B cell (primary cell): Measurements from ENCODE around the gene KCND2. TPM values are rescaled to one million over a fixed set of nuclear protein-coding genes. Genes with fewer than 3 reads are reported as not detected.
"Not testable (repeated sequence)": the region's sequence is repeated elsewhere in the genome, so short reads cannot be mapped to it uniquely, and the experiment has no call there.

Experiments
- ATAC-seq: fragments of 200-7000 bp; cut with Tn5 transposase; one replicate; pipeline ENCODE4 v1.10.0; 2021; ENCODE audit warnings: low read depth, mild to moderate bottlenecking, moderate number of reproducible peaks, moderate library complexity
- CTCF ChIA-PET: fragments of 350-600 bp; sonication (Branson Sonifier 250); formaldehyde crosslinking; loops from one replicate; lab custom pipeline; 2021; ENCODE audit warnings: antibody characterized with exemption, inconsistent platforms; lab: Charles Lee
- POLR2A ChIA-PET: fragments of 350-600 bp; sonication (Branson Sonifier 250); formaldehyde crosslinking; loops from one replicate; lab custom pipeline; 2021; ENCODE audit warnings: antibody characterized with exemption; lab: Charles Lee
- DNase-seq: peaks from one replicate; pipeline ENCODE4 v3.0.0; 2013
- H2AFZ ChIP-seq: 2 replicates; pipeline ENCODE4 v1.6.1; 2012; ENCODE audit warnings: mild to moderate bottlenecking, low read depth, low read length; ENCODE audit not compliant: insufficient read depth, poor library complexity, severe bottlenecking
- H3K27ac ChIP-seq, 2 donors: 1 replicate in 1 of 2; 2 replicates in 1 of 2; pipeline ENCODE4 v1.5.1; 2012 to 2013; ENCODE audit warnings: low read length in 2 of 2, mild to moderate bottlenecking in 2 of 2, moderate library complexity in 1 of 2
- H3K27me3 ChIP-seq, 4 experiments: fragments of 200-600 bp in 1 of 4; sonication (generic) in 1 of 4; replicated peaks in 1 of 4; 1 replicate in 2 of 4; 2 replicates in 2 of 4; pipeline versions ENCODE4 v1.6.1 to v1.7.0; 2013 to 2016; ENCODE audit warnings: low read length in 3 of 4, mild to moderate bottlenecking in 2 of 4, mixed read lengths in 1 of 4, moderate library complexity in 1 of 4; ENCODE audit not compliant: insufficient read depth in 4 of 4, control insufficient read depth in 3 of 4; ENCODE audit errors: control extremely low read depth in 1 of 4
- H3K36me3 ChIP-seq, 2 experiments: replicated peaks in 1 of 2; 1 replicate in 1 of 2; 2 replicates in 1 of 2; pipeline versions ENCODE4 v1.6.1 to v1.7.1; 2013; ENCODE audit warnings: low read length in 1 of 2; ENCODE audit not compliant: insufficient read depth in 2 of 2, control insufficient read depth in 1 of 2; ENCODE audit errors: control extremely low read depth in 1 of 2, extremely low read depth in 1 of 2
- H3K4me1 ChIP-seq, 2 donors: fragments of 200-600 bp in 1 of 2; sonication (generic) in 1 of 2; 1 replicate in 1 of 2; 2 replicates in 1 of 2; pipeline versions ENCODE4 v1.5.1 to v1.6.1; 2013 to 2017; ENCODE audit warnings: low read length in 2 of 2; ENCODE audit not compliant: control insufficient read depth in 2 of 2, insufficient read depth in 2 of 2
- H3K4me2 ChIP-seq: replicated peaks from 2 replicates; pipeline ENCODE3; 2012; ENCODE audit warnings: mild to moderate bottlenecking, low read depth, low read length; ENCODE audit not compliant: poor library complexity, severe bottlenecking
- H3K4me3 ChIP-seq, 5 experiments: fragments of 200-600 bp in 1 of 5; sonication (generic) in 1 of 5; 1 replicate in 3 of 5; 2 replicates in 2 of 5; pipeline versions ENCODE4 v1.5.1 to v1.7.0; 2011 to 2016; ENCODE audit warnings: low read length in 4 of 5, mild to moderate bottlenecking in 4 of 5, low read depth in 2 of 5, control low read depth in 1 of 5, moderate library complexity in 1 of 5; ENCODE audit not compliant: insufficient read depth in 1 of 5; ENCODE audit errors: control extremely low read depth in 1 of 5, extremely low read depth in 1 of 5
- H3K79me2 ChIP-seq: fragments of 200-600 bp; sonication (generic); one replicate; pipeline ENCODE4 v1.6.0; 2016; ENCODE audit warnings: low read length; ENCODE audit not compliant: control insufficient read depth, insufficient read depth
- H3K9ac ChIP-seq: fragments of 200-600 bp; sonication (generic); 2 replicates; pipeline ENCODE4 v1.6.1; 2017; ENCODE audit warnings: mild to moderate bottlenecking, low read length, moderate library complexity
- H3K9me3 ChIP-seq, 3 donors: one replicate each; pipeline versions ENCODE4 v1.6.1 to v1.7.1; 2013; ENCODE audit warnings: low read length in 2 of 3; ENCODE audit not compliant: control insufficient read depth in 2 of 3, insufficient read depth in 1 of 3; ENCODE audit errors: control extremely low read depth in 1 of 3
- H4K20me1 ChIP-seq: 2 replicates; pipeline ENCODE4 v1.6.0; 2012; ENCODE audit warnings: mild to moderate bottlenecking, low read length; ENCODE audit not compliant: insufficient read depth, control insufficient read depth, poor library complexity, severe bottlenecking
- H3K27ac Mint-ChIP-seq: one replicate; pipeline ENCODE4 v1.8.0; 2021; ENCODE audit warnings: mixed read lengths
- H3K27me3 Mint-ChIP-seq: one replicate; pipeline ENCODE4 v1.8.0; 2021; ENCODE audit warnings: mixed read lengths
- H3K4me1 Mint-ChIP-seq: one replicate; pipeline ENCODE4 v1.8.0; 2021; ENCODE audit warnings: mixed read lengths
- H3K4me3 Mint-ChIP-seq: one replicate; pipeline ENCODE4 v1.8.0; 2021; ENCODE audit warnings: mixed read lengths
- H3K9me3 Mint-ChIP-seq: one replicate; pipeline ENCODE4 v1.8.0; 2022; ENCODE audit warnings: mixed read lengths; ENCODE audit not compliant: insufficient read depth
- EZH2 ChIP-seq: IDR thresholded peaks from 2 replicates; pipeline ENCODE4 v1.6.1; 2012; ENCODE audit warnings: borderline replicate concordance, low read depth, mild to moderate bottlenecking, moderate library complexity, low read length; ENCODE audit not compliant: insufficient read depth, poor library complexity, severe bottlenecking
- WGBS: methylation state at CpG from one replicate; pipeline ENCODE4 v1.1.5; 2013; ENCODE audit warnings: missing lambda C conversion rate; ENCODE audit not compliant: insufficient coverage; 5-methylcytosine and 5-hydroxymethylcytosine counted together
- intact Hi-C: fragments of 100-400 bp; cut with micrococcal nuclease; formaldehyde crosslinking; loops from one replicate; pipeline ENCODE4 v1.10.0; 2022
- polyA plus RNA-seq: library from polyadenylated mRNA; depleted of rRNA; stranded (reverse); fragments of >200 nt; gene quantifications from 2 replicates; pipeline ENCODE4 v1.2.3, GENCODE V29; 2012
- total RNA-seq, 2 donors: library from RNA; stranded (reverse); fragments of 120-200 nt in 1 of 2; gene quantifications; 1 replicate in 1 of 2; 2 replicates in 1 of 2; pipeline versions ENCODE4 v1.2.3 to v1.2.4, GENCODE V29; 2013 to 2022
- TF ChIP-seq, protein P1 (sequence below): fragments of 200-600 bp; IDR thresholded peaks from one replicate; pipeline ENCODE4 v1.8.0; 2022; ENCODE audit warnings: antibody characterized with exemption, mild to moderate bottlenecking

The KCND2 gene
- total and polyA plus RNA-seq, 2 donors (not counting 1 experiment from before 2014, with no cell fraction given): not detected

DNA sequence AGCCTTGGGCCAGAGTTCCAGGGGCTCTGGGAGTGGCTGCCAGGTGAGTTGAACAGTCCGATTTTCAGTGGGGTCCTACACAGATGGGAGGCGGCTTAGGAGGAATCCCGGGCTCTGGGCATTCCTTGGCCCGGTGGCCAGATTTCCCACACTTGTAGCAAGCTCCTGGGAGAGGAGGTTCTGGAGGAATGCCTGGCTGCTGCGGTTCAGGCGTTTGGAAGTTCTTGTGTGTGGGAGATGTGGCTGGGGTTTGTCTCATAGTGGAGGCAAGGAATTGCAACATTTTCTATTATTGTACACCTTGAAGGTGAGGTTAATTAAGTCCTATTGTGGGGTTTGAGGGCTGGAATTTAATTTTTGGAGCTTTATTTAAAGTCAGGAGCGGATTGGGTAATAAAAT lies 507.5 kb downstream of the KCND2 start:
- H3K4me3 Mint-ChIP-seq, H3K27ac ChIP-seq, H2AFZ ChIP-seq, intact Hi-C loops, CTCF ChIA-PET, H3K36me3 ChIP-seq, H3K27me3 Mint-ChIP-seq, H3K79me2 ChIP-seq, POLR2A ChIA-PET, H3K4me1 ChIP-seq, H3K9me3 Mint-ChIP-seq, H3K4me2 ChIP-seq, H3K9ac ChIP-seq, H4K20me1 ChIP-seq, H3K4me3 ChIP-seq, H3K9me3 ChIP-seq, H3K4me1 Mint-ChIP-seq, H3K27ac Mint-ChIP-seq, H3K27me3 ChIP-seq, DNase-seq, ATAC-seq: not testable (repeated sequence)
- 90% methylated on average over 5 of the region's 7 CpGs for WGBS

DNA sequence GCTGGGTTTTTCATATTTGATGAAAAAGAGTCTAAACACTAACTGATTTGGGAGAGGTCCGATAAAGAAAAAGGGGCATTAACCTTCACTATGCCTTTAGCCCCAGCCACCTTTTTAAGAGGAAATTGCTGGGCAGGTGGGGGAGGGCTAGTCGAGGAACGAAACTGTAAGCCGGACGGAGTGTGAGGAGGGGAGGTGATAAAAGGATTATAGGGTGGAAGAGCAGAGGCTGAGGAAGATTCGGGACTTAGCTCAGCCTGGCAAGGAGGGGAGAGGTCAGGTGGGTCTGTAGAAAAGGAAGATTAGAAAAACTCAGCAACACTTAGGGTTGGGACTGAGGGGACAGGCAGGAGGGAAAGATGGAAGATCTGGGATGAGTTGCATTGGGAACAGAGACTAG lies 508.0 kb downstream of the KCND2 start:
- no peaks in the 10 kb centered on the region for H3K9me3 Mint-ChIP-seq
- H3K27me3 ChIP-seq: peaks cover 0 to 2% (median 0%) of the 10 kb centered on the region in 4 experiments
- no peaks in the 10 kb centered on the region for H3K9me3 ChIP-seq
- no peaks in the 10 kb centered on the region for H3K4me1 Mint-ChIP-seq
- H3K79me2 ChIP-seq: no peaks in the 10 kb centered on the region
- H4K20me1 ChIP-seq: no peaks in the 10 kb centered on the region
- CTCF ChIA-PET: no interaction called here
- TF ChIP-seq, protein P1, sequence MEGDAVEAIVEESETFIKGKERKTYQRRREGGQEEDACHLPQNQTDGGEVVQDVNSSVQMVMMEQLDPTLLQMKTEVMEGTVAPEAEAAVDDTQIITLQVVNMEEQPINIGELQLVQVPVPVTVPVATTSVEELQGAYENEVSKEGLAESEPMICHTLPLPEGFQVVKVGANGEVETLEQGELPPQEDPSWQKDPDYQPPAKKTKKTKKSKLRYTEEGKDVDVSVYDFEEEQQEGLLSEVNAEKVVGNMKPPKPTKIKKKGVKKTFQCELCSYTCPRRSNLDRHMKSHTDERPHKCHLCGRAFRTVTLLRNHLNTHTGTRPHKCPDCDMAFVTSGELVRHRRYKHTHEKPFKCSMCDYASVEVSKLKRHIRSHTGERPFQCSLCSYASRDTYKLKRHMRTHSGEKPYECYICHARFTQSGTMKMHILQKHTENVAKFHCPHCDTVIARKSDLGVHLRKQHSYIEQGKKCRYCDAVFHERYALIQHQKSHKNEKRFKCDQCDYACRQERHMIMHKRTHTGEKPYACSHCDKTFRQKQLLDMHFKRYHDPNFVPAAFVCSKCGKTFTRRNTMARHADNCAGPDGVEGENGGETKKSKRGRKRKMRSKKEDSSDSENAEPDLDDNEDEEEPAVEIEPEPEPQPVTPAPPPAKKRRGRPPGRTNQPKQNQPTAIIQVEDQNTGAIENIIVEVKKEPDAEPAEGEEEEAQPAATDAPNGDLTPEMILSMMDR: no peak
- no peak for TF ChIP-seq EZH2
- H3K27ac ChIP-seq: no peak overlapping the region
- intact Hi-C loops: no loop called here
- ATAC-seq: no peak
- no peak overlapping the region for H2AFZ ChIP-seq
- no peak overlapping the region for H3K4me2 ChIP-seq
- H3K4me1 ChIP-seq: no peaks in the 10 kb centered on the region
- POLR2A ChIA-PET: no interaction called here
- no peak for DNase-seq
- no peaks in the 10 kb centered on the region for H3K36me3 ChIP-seq
- H3K4me3 Mint-ChIP-seq: no peak overlapping the region
- 96% methylated on average over 5 of the region's 6 CpGs for WGBS
- no peak overlapping the region for H3K27ac Mint-ChIP-seq
- peaks cover 6% of the 10 kb centered on the region for H3K27me3 Mint-ChIP-seq
- H3K4me3 ChIP-seq: no peak overlapping the region
- H3K9ac ChIP-seq: no peak overlapping the region

DNA sequence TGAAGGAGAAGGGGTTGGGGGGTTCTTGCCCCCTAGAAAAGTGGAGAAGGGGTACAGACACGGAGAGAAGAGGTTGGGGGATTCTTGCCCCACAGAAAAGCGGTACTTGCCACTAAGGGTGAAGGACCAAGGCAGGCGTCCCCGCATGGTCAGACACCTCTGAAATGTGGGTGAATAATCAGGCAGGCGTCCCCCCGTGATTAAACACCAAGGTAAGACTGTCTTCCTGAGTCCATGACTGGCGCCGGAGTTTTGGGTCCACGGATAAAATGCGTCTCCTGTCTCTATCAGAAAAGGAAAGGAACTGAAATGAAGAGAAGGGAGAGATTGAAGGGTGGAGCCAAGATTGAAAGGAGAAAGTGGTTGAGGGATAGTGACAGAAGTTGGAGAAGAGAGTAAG lies 508.9 kb downstream of the KCND2 start:
- intact Hi-C loops, H3K9me3 ChIP-seq, H3K4me3 Mint-ChIP-seq, H3K36me3 ChIP-seq, H4K20me1 ChIP-seq, H3K4me3 ChIP-seq, H3K9me3 Mint-ChIP-seq, H3K4me2 ChIP-seq, H3K4me1 ChIP-seq, H3K79me2 ChIP-seq, H3K27ac ChIP-seq, H3K27me3 Mint-ChIP-seq, H3K4me1 Mint-ChIP-seq, H3K27me3 ChIP-seq, H2AFZ ChIP-seq, DNase-seq, ATAC-seq, H3K9ac ChIP-seq, H3K27ac Mint-ChIP-seq, POLR2A ChIA-PET: not testable (repeated sequence)
- 97% methylated on average over 10 of the region's 10 CpGs for WGBS
- CTCF ChIA-PET: interaction anchor here (2.4 kb wide), 1 partner anchor 10 kb away, joined by 9 read pairs; no protein-coding TSS in a partner anchor
